A673 (cell line): ENCODE measurements around the gene NOD2. TPM values are rescaled to one million over a fixed set of nuclear protein-coding genes. Genes with fewer than 3 reads are reported as not detected.

ENCODE experiments used
- BruUV-seq: library from RNA; stranded (reverse); fragments of 400-500 nt; replicated peaks from 2 replicates; lab custom pipeline; 2021; lab: Mats Ljungman, UMichigan
- CTCF ChIA-PET: fragments of 300-600 bp; sonication (Branson Sonifier 250); formaldehyde crosslinking; loops from one replicate; lab custom pipeline; 2022; ENCODE audit warnings: antibody characterized with exemption; lab: Charles Lee
- POLR2A ChIA-PET: fragments of 300-600 bp; sonication (Branson Sonifier 250); formaldehyde crosslinking; loops from one replicate; lab custom pipeline; 2022; ENCODE audit warnings: antibody characterized with exemption; ENCODE audit not compliant: low non-redundant PET; lab: Charles Lee
- DNase-seq: peaks from one replicate; pipeline ENCODE4 v3.0.0-alpha.2; 2015; ENCODE audit warnings: low spot score
- H3K27ac ChIP-seq: fragments of 200-600 bp; sonication (generic); 2 replicates; pipeline ENCODE4 v1.5.1; 2016; ENCODE audit warnings: mixed run types, low read depth, mild to moderate bottlenecking, mixed read lengths, antibody characterized with exemption, low read length; ENCODE audit not compliant: poor library complexity, severe bottlenecking
- H3K27me3 ChIP-seq: fragments of 200-600 bp; sonication (generic); replicated peaks from 2 replicates; pipeline ENCODE4 v1.6.1; 2017; ENCODE audit warnings: mixed run types, low read depth, mild to moderate bottlenecking, mixed read lengths, antibody characterized with exemption, low read length; ENCODE audit not compliant: insufficient read depth, poor library complexity
- H3K36me3 ChIP-seq: fragments of 200-600 bp; sonication (generic); 2 replicates; pipeline ENCODE4 v1.6.1; 2016; ENCODE audit warnings: mixed run types, mild to moderate bottlenecking, mixed read lengths, antibody characterized with exemption, low read length; ENCODE audit not compliant: insufficient read depth, poor library complexity, severe bottlenecking
- H3K4me1 ChIP-seq: fragments of 200-600 bp; sonication (generic); 2 replicates; pipeline ENCODE4 v1.6.1; 2017; ENCODE audit warnings: mixed run types, mild to moderate bottlenecking, mixed read lengths, antibody characterized with exemption, low read length; ENCODE audit not compliant: insufficient read depth, poor library complexity, severe bottlenecking
- H3K4me3 ChIP-seq: fragments of 200-600 bp; sonication (generic); 2 replicates; pipeline ENCODE4 v1.5.1; 2016; ENCODE audit warnings: low read depth, mixed run types, mild to moderate bottlenecking, mixed read lengths, low read length; ENCODE audit not compliant: poor library complexity, severe bottlenecking
- H3K9me3 ChIP-seq: fragments of 200-600 bp; sonication (generic); 2 replicates; pipeline ENCODE4 v1.6.1; 2016; ENCODE audit warnings: mixed run types, low read depth, mild to moderate bottlenecking, mixed read lengths, antibody characterized with exemption, low read length; ENCODE audit not compliant: poor library complexity, severe bottlenecking
- EZH2 ChIP-seq: fragments of 200-600 bp; sonication (generic); IDR thresholded peaks from 2 replicates; pipeline ENCODE4 v1.6.1; 2017; ENCODE audit warnings: borderline replicate concordance, low read depth, mild to moderate bottlenecking, mixed read lengths, antibody characterized with exemption, low read length; ENCODE audit not compliant: poor library complexity, severe bottlenecking
- intact Hi-C: fragments of 100-400 bp; cut with micrococcal nuclease; formaldehyde crosslinking; loops from one replicate; pipeline ENCODE4 v1.10.0; 2022; ENCODE audit not compliant: unreplicated experiment
- total RNA-seq: library from RNA; stranded (reverse); gene quantifications from 2 replicates; pipeline ENCODE4 v1.2.3, GENCODE V29; 2021
- TF ChIP-seq, protein P1 (sequence below): fragments of 300-800, 200-600 bp; sonication (generic); conservative IDR thresholded peaks from 2 replicates; pipeline ENCODE4 v1.5.1; 2017; ENCODE audit warnings: low read depth, mild to moderate bottlenecking, antibody characterized with exemption, low read length, moderate library complexity, mixed read lengths

NOD2 gene
- total RNA-seq, 1 experiment from 2014 or later: not detected

DNA sequence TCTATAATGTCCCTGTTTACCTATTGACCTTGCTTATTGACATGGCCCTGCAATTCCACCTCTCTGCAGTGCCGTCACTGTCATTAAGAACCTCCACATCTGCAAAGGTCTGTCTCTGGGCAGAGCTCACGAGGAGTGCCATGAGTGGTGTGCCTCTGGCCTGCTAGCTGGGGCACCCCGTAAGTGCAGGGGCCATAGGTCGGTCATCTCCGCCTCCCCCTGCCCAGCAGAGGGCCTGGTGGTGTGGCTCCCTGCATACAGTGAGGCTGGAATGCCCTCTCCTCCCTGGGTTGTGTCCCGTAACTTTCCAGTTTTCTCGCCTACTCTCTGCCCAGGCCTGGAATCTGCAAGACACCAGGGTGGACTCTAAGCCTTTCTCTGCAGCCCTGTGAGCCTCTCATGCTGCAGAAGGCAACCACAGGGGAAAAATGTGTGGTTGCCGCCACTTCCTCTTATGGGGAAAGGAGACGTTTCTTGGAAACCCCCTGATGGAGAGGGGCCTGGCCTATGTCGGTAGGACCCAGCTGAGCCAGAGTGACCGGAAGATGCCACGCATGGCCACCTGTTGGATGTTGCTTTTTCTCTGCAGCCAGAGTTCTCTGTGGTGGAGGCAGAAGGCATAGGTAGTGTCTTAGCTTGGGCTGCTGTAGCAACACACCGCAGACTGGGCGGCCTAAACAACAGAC, 9.6 kb upstream of the NOD2 start:
- intact Hi-C loops: no loop called here
- POLR2A ChIA-PET: no interaction called here
- Histone ChIP-seq H3K9me3 (no peaks in the 10 kb centered on the region), H3K4me3 (no peak overlapping the region), H3K27me3 (peaks cover 6% of the 10 kb centered on the region), H3K36me3 (no peaks in the 10 kb centered on the region), H3K4me1 (no peaks in the 10 kb centered on the region), H3K27ac (no peak overlapping the region)
- CTCF ChIA-PET: no interaction called here
- no peak for DNase-seq
- TF ChIP-seq, protein P1, sequence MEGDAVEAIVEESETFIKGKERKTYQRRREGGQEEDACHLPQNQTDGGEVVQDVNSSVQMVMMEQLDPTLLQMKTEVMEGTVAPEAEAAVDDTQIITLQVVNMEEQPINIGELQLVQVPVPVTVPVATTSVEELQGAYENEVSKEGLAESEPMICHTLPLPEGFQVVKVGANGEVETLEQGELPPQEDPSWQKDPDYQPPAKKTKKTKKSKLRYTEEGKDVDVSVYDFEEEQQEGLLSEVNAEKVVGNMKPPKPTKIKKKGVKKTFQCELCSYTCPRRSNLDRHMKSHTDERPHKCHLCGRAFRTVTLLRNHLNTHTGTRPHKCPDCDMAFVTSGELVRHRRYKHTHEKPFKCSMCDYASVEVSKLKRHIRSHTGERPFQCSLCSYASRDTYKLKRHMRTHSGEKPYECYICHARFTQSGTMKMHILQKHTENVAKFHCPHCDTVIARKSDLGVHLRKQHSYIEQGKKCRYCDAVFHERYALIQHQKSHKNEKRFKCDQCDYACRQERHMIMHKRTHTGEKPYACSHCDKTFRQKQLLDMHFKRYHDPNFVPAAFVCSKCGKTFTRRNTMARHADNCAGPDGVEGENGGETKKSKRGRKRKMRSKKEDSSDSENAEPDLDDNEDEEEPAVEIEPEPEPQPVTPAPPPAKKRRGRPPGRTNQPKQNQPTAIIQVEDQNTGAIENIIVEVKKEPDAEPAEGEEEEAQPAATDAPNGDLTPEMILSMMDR: no peak
- TF ChIP-seq EZH2: no peak
- BruUV-seq: no TSS peak

DNA sequence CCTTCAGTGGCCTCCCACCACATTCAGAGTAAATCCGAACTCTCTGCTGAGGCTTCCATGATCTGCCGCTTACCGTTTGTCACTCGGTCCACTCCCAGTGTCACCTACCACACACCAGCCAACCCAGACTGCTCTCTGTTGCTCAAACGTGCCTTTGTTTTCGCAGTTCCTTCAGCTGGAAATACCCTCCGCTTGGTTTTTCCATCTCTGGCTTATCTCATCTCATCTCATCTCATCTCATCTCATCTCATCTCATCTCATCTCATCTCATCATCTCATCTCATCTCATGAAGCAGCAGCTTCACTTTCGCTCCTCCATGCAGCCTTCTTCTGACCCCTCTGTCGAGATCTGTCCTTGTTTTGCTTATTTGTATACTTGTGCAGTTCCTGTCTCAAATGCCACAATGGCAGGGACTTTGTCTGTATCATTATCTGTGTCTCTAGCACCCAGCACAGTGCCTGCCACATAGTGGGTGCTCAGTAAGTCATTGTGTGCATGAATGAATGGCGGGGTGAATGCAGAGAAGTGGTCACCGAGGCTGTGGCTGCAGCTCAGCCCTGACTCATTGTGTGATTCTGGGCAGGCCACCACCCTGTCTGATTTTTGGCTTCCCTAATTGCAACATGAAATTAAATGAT, 8.5 kb upstream of the NOD2 start:
- intact Hi-C loops: no loop called here
- ChIA-PET POLR2A (no interaction called here), CTCF (interaction anchor here (1.2 kb wide), 1 partner anchor 8 kb away, joined by 6 read pairs; no protein-coding TSS in a partner anchor)
- H3K9me3 ChIP-seq: no peaks in the 10 kb centered on the region
- no peak overlapping the region for H3K27ac ChIP-seq
- DNase-seq: no peak
- no TSS peak for BruUV-seq
- H3K4me1 ChIP-seq: no peaks in the 10 kb centered on the region
- H3K36me3 ChIP-seq: no peaks in the 10 kb centered on the region
- TF ChIP-seq EZH2: no peak
- TF ChIP-seq, protein P1: no peak
- peaks cover 8% of the 10 kb centered on the region for H3K27me3 ChIP-seq
- no peak overlapping the region for H3K4me3 ChIP-seq

DNA sequence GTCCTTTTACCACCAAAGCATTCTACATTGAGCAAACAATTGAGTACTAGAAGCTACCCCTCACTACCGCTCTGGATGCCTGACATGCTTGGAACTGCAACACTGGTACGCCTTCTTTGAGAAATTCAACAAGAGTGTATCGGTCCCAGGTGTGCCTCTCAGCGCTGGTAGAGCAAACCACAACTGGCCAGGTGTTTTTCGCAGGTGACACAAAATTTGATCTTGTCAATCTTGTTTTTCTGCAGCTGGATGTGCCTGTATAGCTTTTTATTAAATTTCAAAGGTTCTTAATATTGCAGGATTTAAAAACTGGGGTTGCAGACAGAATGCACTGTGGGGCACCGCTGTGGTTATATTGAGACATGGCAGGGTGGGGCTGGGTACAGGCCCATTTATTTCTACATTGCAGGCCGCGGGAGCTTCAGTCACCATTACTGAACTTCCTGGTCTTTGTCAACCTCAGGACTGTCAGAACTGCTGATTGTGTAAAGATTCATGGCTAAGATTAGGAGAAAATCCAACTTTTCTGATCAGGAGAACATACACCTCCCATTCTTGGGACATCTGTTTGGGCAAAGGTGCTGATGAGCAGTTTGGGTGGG, 7.8 kb upstream of the NOD2 start:
- BruUV-seq: no TSS peak
- no peaks in the 10 kb centered on the region for H3K36me3 ChIP-seq
- H3K4me1 ChIP-seq: no peaks in the 10 kb centered on the region
- intact Hi-C loops: no loop called here
- H3K4me3 ChIP-seq: no peak overlapping the region
- CTCF ChIA-PET: interaction anchor here (1.2 kb wide), 1 partner anchor 8 kb away, joined by 6 read pairs; no protein-coding TSS in a partner anchor
- POLR2A ChIA-PET: no interaction called here
- H3K27me3 ChIP-seq: peaks cover 8% of the 10 kb centered on the region
- no peak overlapping the region for H3K27ac ChIP-seq
- TF ChIP-seq EZH2: no peak
- TF ChIP-seq, protein P1: no peak
- DNase-seq: no peak
- H3K9me3 ChIP-seq: no peaks in the 10 kb centered on the region
